Activated T-cell treated with anti-CD3 and anti-CD28 coated beads, Interleukin-2, amount 50 U/mL, for 1 hour (primary cell): ENCODE measurements around the gene ABCC1.
"Not testable (repeated sequence)": the region's sequence is repeated elsewhere in the genome, so short reads cannot be mapped to it uniquely, and the experiment has no call there.

Experiments
- DNase-seq: peaks from one replicate; pipeline ENCODE4 v3.0.0-alpha.2; 2020

The ABCC1 gene

GRCh38 chr16:16166949-16167348 is 217.5 kb downstream of the ABCC1 start:
- no peak for DNase-seq

GRCh38 chr16:16167927-16168326 is 218.5 kb downstream of the ABCC1 start:
- DNase-seq = no peak

- no peak for DNase-seq
Measured at GRCh38 chr16:16168431-16168830, 219.0 kb downstream of the ABCC1 start.

GRCh38 chr16:16169615-16170014 is 220.2 kb downstream of the ABCC1 start:
- DNase-seq = no peak

GRCh38 chr16:16171332-16171919 is 222.0 kb downstream of the ABCC1 start:
- DNase-seq = no peak

GRCh38 chr16:16172991-16173390 is 223.6 kb downstream of the ABCC1 start:
- DNase-seq = no peak

GRCh38 chr16:16175296-16175695 is 225.9 kb downstream of the ABCC1 start:
- no peak for DNase-seq

- no peak for DNase-seq
Measured at GRCh38 chr16:16176328-16176727, 226.9 kb downstream of the ABCC1 start.

- DNase-seq = no peak
Measured at GRCh38 chr16:16178455-16179162, 229.2 kb downstream of the ABCC1 start.

- DNase-seq = not testable (repeated sequence)
Measured at GRCh38 chr16:16181748-16182147, 232.3 kb downstream of the ABCC1 start.

GRCh38 chr16:16182918-16183317 is 233.5 kb downstream of the ABCC1 start:
- no peak for DNase-seq

GRCh38 chr16:16183562-16183961 is 234.1 kb downstream of the ABCC1 start:
- DNase-seq = no peak

- no peak for DNase-seq
Measured at GRCh38 chr16:16184594-16184993, 235.2 kb downstream of the ABCC1 start.

- no peak for DNase-seq
Measured at GRCh38 chr16:16185095-16185494, 235.7 kb downstream of the ABCC1 start.

- DNase-seq = no peak
Measured at GRCh38 chr16:16186820-16187219, 237.4 kb downstream of the ABCC1 start.

GRCh38 chr16:16188827-16189226 is 239.4 kb downstream of the ABCC1 start:
- DNase-seq = no peak

GRCh38 chr16:16189842-16190241 is 240.4 kb downstream of the ABCC1 start:
- no peak for DNase-seq

- DNase-seq = no peak
Measured at GRCh38 chr16:16190546-16190945, 241.1 kb downstream of the ABCC1 start.

- not testable (repeated sequence) for DNase-seq
Measured at GRCh38 chr16:16190966-16191365, 241.6 kb downstream of the ABCC1 start.

GRCh38 chr16:16191493-16192167 is 242.2 kb downstream of the ABCC1 start:
- DNase-seq = no peak
